HK-2 (cell line): ENCODE measurements around the gene LILRB5.
"Not testable (repeated sequence)": the region's sequence is repeated elsewhere in the genome, so short reads cannot be mapped to it uniquely, and the experiment has no call there.

Source experiments
- DNase-seq: peaks from one replicate; pipeline ENCODE4 v3.0.0-alpha.2; 2018; ENCODE audit not compliant: unreplicated experiment

The LILRB5 gene

GRCh38 chr19:54277111-54277615 lies 20.1 kb upstream of the LILRB5 start:
- not testable (repeated sequence) for DNase-seq

- DNase-seq = no peak
These were observed 18.9 kb upstream of the LILRB5 start for GRCh38 chr19:54275951-54276350.

- DNase-seq = not testable (repeated sequence)
These were observed 17.4 kb upstream of the LILRB5 start for GRCh38 chr19:54274516-54274915.

GRCh38 chr19:54273821-54274220 lies 16.7 kb upstream of the LILRB5 start:
- no peak for DNase-seq

GRCh38 chr19:54272181-54272580 lies 15.1 kb upstream of the LILRB5 start:
- DNase-seq = not testable (repeated sequence)

- not testable (repeated sequence) for DNase-seq
These were observed 14.5 kb upstream of the LILRB5 start for GRCh38 chr19:54271587-54271986.

GRCh38 chr19:54271106-54271505 lies 14.0 kb upstream of the LILRB5 start:
- no peak for DNase-seq

- DNase-seq = no peak
These were observed 11.9 kb upstream of the LILRB5 start for GRCh38 chr19:54268936-54269335.

- DNase-seq = peak; percentile 76
These were observed 9.1 kb upstream of the LILRB5 start for GRCh38 chr19:54266133-54266532.

- no peak for DNase-seq
These were observed 5.4 kb upstream of the LILRB5 start for GRCh38 chr19:54262470-54262869.

- no peak for DNase-seq
These were observed 5.0 kb upstream of the LILRB5 start for GRCh38 chr19:54262066-54262465.

GRCh38 chr19:54256250-54257115 lies 590 bp downstream of the LILRB5 start:
- DNase-seq = no peak

GRCh38 chr19:54255105-54255775 lies 1.8 kb downstream of the LILRB5 start:
- no peak for DNase-seq

- no peak for DNase-seq
These were observed 2.7 kb downstream of the LILRB5 start for GRCh38 chr19:54254195-54254906.

- no peak for DNase-seq
These were observed 3.5 kb downstream of the LILRB5 start for GRCh38 chr19:54253331-54254194.

GRCh38 chr19:54252845-54253244 lies 4.2 kb downstream of the LILRB5 start:
- no peak for DNase-seq

GRCh38 chr19:54252243-54252642 lies 4.8 kb downstream of the LILRB5 start:
- no peak for DNase-seq

- no peak for DNase-seq
These were observed 9.0 kb downstream of the LILRB5 start for GRCh38 chr19:54248016-54248601.

- DNase-seq = no peak
These were observed 9.8 kb downstream of the LILRB5 start for GRCh38 chr19:54247106-54247930.

- no peak for DNase-seq
These were observed 11.1 kb downstream of the LILRB5 start for GRCh38 chr19:54245936-54246335.
